ENCODE data around the gene TEX14.
"Not testable (repeated sequence)": the region's sequence is repeated elsewhere in the genome, so short reads cannot be mapped to it uniquely, and the experiment has no call there.

The TEX14 gene

DNA sequence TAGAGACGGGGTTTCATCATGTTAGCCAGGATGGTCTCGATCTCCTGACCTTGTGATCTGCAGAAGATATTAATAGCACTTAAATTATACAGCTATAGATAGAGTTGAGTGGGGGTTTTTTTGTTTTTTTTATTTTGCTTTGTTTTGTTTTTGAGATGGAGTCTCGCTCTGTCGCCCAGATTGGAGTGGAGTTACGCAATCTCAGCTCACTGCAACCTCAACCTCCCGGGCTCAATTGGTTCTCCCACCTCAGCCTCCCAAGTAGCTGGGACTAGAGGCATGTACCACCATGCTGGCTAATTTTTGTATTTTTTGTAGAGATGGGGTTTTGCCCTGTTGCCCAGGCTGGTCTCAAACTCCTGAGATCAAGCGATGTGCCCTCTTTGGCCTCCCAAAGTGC lies 1.8 kb downstream of the TEX14 start:
- DNase-seq: not testable (repeated sequence)

DNA sequence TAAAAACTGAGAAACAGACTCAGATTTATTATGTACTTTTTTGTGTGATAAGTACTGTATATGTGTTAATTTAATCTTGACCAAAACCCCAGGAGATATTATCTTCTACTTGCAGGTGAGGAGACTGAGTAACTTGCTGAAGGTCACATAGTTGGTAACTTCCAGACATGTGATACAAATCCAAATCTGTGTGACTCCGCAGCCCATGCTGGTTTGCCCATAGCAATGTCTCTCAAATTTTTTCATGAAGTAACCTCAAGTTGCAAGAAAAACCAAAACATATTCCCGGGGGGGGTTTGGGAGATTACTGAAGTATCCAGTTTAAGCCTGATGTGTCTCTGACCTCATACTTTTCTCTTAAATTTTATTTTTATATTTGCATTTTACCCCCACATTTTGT lies 3.3 kb downstream of the TEX14 start:
- no peak for DNase-seq

DNA sequence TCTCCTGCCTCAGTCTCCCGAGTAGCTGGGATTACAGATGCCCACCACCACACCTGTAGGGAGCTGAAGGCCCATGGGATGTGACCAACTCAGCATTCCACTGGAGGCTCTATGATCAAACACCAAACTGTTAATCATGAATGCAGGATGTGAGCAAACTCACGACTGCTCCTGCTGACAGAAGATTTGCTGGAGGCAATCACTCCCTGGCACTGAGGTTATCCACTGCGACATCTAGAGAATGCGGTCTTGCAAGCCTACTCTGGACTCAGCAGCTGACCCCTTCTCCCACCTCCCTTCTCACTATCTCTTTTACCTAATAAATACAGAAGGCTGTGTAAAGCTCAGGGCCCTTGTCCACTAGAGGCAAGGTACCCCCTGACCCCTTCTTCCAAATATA lies 4.9 kb downstream of the TEX14 start:
- no peak for DNase-seq

DNA sequence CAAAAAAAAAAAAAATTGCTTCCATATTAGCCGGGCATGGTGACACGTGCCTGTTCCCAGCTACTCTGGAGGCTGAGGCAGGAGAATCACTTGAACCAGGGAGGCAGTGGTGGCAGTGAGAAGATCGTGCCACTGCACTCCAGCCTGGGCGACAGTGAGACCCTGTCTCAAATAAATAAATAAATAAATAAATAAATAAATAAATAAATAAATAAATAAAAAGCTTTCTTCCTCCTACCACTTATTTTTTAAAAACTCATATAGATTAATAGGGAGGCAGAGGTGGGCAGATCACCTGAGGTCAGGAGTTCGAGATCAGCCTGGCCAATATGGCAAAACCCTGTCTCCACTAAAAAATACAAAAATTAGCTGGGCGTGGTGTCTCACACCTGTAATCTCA lies 7.4 kb downstream of the TEX14 start:
- not testable (repeated sequence) for DNase-seq

DNA sequence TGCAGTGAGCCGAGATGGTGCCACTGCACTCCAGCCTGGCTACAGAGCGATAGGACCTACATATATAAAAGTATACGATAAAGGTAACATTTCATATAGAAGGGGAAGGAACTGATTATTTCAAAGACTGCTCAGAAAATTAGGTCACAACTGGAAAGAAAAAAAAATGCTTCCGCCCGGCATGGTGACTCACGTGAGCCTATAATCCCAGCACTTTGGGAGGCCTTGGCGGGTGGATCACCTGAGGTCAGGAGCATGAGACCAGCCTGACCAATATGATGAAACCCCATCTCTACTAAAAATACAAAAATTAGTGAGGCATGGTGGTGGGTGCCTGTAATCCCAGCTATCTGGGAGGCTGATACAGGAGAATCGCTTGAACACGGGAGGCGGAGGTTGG lies 7.8 kb downstream of the TEX14 start:
- DNase-seq: no peak

DNA sequence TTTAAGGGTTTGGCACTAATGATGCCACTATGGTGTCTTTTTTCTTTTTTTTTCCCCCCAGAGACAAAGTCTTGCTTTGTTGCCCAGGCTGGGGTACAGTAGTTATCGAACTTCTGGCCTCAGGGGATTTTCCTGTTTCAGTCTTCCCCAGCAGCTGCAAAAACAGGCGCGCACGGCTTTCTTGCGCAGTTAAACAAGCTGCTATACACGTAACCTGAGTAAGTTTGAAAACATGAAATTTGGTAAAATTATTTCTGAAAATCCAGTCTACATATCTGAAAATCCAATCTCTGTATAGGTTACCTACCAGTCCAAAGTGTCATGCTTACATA lies 11.8 kb downstream of the TEX14 start:
- DNase-seq: no peak

DNA sequence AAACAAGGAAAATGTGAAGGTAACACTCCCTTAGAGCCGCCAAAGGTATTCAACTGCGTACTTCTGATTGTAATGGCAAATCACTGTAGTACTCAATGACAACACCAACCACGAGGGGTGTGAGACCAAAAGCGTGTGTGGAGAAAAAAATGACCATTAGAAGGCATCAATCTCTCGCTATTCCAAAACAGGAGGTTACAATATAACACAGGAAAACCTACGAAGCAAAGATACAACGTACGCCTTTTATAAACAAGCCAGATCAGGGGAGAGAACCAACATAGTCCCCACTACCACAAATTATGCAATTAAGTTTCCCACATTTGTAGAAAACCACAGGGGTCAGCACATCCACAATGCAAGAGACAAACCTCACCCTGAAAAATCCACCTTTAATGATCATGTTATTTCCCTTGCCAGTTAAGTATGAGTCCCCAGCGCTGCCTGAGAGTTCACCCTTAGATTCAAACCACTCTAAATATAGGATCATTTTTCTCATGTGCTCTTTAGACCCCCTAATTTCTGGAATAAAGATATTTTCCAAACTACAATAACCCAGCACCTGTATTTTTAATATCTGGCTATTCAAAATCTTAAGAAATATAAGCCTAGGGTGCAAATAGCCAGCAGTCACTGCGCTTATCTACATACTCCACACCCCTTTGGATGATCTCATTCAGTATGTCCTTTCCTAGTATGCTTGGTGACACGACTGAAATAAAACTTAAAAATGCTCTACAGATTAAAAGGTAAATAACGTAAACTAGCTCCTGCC lies 12.4 kb downstream of the TEX14 start:
- no peak for DNase-seq

DNA sequence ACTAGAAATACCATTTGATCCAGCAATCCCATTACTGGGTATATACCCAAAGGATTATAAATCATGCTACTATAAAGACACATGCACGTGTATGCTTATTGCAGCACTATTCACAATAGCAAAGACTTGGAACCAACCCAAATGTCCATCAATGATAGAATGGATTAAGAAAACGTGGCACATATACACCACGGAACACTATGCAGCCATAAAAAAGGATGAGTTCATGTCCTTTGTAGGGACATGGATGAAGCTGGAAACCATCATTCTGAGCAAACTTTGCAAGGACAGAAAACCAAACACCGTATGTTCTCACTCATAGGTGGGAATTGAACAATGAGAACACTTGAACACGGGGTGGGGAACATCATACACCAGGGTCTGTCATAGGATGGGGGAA lies 13.6 kb downstream of the TEX14 start:
- not testable (repeated sequence) for DNase-seq

DNA sequence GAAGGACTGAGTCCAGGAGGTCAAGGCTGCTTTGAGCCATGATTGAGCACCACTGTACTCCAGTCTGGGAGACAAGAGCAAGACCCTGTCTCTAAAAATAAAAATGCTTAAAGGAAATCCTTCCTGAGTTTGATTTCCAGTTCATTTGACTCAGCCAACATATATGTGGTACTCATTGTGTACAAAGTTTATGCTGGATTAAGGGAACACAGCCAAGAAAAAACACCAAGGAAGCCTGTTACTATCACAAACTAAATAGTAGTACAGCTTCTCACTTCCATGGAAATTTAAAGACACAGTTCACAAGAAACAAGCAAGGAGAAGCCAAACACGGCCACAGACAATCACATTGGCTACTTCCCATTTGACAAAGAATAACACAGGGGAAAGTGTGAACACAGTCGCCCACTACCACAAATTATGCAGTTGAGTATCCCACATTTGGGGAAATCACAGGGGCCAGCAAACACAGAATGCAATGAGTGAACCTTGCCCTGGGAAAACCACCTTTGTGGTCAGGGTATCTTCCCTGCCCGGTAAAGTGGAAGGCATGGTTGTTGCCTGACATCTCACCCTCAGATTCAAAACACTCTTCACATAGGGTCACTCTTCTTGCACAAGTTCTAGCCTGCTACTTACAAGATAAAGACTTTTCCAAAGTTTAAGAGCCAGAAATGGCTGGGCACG lies 14.5 kb downstream of the TEX14 start:
- DNase-seq: no peak

DNA sequence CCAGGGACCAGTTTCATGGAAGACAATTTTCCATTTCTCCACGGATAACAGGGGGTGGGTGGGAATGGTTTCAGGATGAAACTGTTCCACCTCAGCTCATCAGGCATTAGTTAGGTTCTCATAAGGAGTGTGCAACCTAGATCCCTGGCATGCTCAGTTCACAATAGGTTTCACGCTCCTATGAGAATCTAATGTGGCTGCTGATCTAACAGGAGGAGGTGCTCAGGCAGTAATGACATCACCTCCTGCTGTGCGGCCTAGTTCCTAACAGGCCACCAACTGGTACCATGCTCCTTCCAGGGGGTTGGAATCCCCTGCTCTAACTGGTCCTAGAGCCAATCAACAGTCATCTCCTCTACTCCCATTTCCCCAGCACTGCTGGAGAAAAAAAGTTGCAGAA lies 19.9 kb downstream of the TEX14 start:
- no peak for DNase-seq

DNA sequence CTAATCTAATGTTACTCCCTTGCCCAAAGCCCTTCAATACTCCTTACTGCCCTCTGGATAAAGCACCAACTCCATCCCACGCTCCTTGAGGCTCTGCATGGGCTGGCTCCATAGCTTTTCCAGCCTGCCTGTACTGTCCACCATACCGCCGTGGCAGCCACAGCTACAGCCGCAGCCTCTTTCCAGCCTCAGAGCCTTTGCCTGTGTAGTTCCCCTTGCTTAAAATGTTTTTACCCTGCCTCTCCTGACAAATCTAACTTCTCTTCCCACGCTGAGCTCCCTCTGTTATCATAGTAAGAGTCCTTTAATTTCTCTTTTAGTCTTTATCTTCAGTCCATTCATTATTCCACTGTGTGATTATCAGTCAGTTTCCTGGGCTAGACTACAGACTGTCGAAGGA lies 22.0 kb downstream of the TEX14 start:
- no peak for DNase-seq

DNA sequence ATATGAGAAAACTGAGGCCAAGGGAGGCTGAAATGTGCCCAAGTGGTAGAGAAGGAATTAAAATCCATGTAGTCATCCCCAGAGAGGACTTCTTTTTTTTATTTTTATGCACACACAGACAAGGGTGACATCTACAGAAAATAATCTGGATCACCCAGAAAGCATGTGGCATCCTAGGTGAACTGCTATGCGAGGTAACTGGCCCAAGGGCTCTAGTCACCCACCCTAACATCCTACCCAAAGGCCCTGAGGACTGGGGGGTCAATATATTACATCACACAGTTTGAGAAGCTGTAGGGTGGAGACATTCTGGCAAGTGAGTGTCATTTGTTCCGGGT lies 23.3 kb downstream of the TEX14 start:
- DNase-seq: no peak

DNA sequence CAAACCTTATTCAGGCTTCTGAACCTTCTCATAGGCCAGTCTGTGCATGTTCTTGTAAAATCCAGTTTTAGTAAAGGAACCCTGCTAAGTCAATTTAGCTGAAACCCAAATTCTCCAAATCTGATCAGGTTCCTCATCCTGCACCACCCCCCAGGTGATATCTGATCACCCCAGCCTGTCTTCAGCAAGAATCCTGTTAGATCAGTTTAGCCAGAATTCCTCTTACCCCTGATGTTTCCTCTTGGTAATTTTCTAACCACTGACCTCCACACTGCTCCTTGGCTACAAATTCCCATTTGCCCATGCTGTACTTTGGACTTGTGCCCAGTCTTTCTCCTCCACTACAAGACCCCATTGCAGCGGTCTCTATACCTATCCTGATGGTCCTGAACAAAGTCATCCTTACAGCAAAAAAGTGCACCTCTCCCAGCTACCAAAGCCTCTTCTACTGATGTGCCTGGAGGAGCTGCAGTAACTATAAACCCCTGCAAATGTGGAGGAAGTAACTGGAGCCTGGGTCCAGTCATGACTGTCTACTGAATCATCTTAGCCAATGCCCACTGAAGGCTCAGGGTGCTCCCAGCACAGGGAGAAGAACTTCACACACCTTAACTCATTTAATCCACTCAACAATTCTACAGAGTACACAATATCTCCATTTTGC lies 23.8 kb downstream of the TEX14 start:
- DNase-seq: no peak

DNA sequence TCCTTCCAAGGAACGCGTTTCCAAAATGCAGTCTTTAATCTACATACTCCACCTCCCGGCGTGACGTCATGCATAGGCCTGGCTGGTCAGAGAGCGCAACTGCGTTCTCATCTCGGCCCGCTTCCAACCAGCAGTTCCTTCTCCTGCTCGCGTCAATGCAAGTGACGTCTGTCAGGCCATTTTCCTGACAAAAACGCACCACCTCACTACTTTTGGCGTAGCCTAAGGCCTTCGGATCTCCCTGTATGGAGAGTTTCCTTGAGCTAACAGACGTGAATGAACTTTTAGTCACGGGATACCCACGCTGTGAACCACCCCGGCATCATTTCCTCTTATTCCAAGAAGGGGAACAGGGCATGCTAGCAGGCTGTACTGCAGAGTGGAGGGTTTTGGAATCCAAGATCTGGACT lies 25.0 kb downstream of the TEX14 start:
- no peak for DNase-seq

DNA sequence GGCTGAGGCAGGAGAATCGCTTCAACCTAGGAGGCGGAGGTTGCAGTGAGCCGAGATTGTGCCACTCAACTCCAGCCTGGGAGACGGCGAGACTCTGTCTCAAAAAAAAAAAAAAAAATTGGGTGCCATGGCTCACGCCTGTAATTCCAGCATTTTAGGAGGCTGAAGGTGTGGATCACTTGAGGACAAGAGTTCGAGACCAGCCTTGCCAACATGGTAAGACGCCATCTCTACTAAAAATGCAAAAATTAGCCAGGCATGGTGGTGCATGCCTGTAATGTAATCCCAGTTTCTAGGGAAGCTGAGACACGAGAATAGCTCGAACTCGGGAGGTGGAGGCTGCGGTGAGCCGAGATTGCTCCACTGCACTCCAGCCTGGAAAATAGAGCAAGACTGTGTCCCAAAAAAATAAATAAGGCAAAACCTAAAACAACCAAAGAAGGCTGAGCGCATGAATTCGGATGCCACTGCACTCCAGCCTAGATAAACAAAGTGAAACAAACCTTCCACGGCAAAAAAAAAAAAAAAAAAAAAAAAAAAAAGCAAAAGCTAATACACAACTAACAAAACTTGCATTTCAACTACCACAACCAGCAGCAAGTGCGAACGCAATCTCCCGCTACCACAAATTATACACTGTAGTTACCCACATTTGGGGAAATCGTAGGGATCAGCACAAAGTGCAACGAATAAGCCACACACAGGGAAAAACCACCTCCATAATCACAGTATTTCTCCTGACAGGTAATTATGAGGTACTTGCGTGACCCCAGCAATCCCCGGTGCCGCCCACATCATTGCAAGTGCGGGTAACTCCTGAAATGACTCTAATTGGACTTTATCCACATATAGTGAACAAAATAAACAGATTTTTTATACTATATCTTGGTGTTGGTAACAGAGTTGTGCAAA lies 25.6 kb downstream of the TEX14 start:
- no peak for DNase-seq

DNA sequence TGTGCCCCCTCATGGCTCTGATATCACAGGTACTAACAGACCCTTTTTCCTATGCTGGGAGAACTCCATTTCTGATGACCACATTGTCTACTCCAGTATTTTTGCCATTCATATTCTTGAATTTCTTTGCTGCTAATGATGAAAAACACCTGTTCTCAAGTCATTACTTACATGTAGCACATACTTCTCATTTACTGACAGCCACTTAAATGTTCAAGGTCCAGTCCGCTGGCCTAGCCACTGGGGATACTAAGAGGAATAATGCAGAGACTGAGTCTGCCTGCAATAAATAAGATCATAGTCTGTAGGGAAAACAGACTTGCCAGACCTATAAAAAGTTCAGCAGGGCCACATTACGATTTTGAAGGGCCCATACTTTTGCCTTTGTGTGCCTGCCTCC lies 27.5 kb downstream of the TEX14 start:
- no peak for DNase-seq

DNA sequence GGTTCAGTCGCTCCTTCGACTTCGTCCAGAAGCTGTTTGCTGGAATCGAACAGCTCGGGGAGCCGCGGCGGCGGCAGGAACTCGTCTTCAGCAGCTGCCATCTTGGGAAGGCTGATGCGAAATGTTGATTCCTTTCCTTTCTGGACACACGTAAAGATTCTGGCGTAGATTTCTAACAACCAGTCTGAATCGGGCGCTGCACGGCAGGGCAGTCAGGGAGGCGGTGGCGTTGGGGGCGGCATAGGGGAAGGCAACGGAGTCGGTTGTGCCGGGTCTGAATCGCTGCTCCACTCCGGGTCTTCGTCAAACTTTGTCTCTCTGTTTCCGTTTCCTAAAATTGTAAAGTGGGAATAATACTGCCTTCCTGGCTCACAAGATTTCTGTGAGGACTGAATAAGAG lies 30.3 kb downstream of the TEX14 start:
- DNase-seq: no peak

DNA sequence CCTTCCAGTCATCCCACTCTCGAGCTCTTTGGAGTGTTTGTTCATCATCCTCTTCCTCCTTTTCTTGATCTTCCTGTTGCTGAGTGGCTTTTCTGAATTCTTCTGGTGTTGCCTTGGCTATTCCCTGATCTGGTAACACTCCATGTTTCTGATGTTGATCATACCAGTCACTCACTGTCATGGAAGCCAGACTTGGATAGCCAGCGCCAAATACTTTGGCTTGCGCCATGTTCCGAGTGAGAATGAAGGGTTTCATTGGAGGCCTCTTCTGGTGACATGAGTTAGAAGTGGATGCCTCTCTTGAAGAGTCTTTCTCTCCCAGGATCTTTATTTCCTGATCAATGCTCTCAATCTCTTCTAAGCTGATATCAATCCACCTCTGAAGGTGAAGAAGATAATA lies 31.2 kb downstream of the TEX14 start:
- DNase-seq: no peak

DNA sequence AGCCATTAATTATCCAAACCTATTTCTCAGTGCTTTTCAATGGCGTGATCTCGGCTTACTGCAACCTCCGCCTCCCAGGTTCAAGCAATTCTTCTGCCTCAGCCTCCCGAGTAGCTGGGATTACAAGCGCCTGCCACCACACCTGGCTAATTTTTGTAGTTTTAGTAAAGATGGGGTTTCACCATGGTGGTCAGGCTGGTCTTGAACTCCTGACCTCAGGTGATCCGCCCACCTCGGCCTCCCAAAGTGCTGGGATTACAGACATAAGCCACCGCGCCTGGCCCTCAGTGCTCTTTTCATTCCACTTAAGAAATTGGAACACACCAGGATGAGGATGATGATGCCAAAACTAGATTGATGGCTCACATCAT lies 32.1 kb downstream of the TEX14 start:
- not testable (repeated sequence) for DNase-seq

DNA sequence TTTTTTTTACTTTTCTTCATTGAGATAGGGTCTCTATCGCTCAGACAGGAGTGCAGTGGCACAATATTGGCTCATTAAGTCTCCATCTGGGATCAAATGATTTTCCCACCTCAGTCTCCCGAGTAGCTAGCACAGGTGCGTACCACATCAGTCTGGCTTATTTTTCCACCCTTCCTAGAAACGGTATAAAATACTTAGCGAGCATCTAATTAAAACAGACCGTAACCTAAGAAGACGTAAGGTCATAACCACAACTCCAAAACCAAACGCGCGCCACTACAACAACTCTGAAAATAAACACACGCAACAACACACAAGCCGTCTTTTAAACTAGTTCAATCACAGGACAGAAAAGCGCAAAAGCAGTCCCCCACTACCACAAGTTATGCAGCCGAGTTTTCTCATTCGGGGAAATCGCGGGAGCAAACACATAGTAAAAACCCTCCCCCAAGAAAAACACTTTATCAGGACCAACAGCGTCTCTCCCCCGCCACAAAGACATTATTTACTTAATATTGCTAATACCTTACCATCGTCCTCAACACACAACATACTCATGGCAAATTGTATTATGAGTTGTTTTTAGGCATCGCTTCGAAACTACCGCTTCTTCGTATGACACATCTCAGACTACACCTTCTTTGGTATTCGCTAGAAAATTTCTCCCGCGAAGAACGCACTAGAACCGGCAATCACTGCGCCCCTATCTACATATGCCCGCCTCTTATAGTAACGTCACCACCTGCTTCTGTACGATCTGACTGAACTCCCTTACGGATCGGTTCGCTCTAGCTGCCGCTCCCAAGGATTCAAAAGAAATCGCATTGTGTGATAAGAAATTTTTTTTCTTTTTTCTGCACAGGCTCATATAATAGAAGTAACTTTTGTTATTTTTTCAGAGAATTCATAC lies 32.8 kb downstream of the TEX14 start:
- DNase-seq: peak; percentile 80 to 89

DNA sequence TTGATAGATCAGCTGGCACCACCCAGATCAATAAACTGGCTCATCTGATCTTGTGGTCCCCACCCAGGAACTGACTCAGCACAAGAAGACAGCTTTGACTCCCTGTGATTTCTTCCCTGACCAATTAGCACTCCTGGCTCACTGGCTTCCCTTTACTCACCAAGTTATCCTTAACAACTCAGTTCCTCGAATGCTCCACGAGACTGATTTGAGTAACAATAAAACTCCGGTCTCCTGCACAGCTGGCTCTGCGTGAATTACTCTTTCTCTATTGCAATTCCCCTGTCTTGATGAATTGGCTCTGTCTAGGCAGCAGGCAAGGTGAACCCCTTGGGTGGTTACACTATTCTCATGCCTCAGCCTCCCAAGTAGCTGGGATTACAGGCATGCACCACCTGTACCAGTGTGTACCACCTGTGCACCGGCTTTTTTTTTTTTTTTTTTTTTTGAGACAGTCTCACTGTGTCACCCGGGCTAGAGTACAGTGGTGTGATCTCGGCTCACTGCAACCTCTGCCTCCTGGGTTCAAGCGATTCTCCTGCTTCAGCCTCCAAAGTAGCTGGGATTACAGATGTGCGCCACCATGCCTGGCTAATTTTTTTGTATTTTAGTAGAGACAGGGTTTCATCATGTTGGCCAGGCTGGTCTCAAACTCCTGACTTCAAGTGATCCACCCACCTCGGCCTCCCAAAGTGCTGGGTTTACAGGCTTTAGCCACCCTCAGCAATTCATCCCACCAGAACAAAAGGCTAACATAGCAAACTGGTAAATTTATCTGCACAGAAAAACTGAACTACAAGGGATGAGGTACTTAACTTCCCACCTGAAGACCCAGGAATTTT lies 33.7 kb downstream of the TEX14 start:
- not testable (repeated sequence) for DNase-seq

All from AML-193 (cell line).